GM19328 (cell line): ENCODE measurements around the gene IL20.

Experiments used
- ATAC-seq: cut with Tn5 transposase; IDR thresholded peaks from one replicate; pipeline ENCODE4 v1.9.1; 2021; ENCODE audit warnings: mild to moderate bottlenecking, moderate library complexity; ENCODE audit not compliant: unreplicated experiment

Gene IL20

DNA sequence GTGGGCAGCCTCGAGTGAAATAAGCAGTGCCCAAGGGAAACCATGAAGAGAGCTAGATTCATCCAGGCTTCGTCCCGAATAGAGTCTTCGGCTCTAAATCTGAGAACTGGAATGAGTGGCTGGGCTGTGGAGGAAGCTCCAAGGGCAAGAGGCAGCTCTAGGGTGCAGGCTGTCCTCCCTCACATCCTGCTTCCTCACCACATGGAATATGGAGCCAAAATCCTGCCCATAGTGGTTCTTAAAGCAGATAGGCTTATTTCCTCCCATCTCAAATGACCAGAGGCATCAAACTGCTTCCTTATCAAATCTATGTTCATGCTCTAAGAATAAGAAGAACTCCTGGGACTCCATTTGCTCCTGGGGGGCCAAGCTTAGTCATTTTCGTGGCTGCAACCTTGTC is 34.3 kb downstream of the IL20 start:
- no peak for ATAC-seq

DNA sequence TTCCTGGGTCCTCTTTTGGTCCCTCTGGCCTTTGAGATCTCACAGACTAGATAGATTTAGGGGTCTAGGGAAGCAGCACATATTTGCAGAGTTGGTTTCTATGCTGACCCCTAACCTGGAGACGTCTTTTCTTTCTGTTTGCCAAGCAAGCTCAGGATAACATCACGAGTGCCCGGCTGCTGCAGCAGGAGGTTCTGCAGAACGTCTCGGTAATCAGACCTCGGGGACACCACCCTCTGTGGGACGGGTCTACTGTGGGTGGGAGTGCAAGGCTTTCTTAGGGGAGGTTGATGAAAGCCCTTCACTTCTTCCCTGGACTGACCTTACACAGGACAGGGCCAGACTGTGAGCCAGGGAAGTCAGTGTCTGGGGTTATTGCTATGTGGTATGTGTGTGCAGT is 34.7 kb downstream of the IL20 start:
- no peak for ATAC-seq

DNA sequence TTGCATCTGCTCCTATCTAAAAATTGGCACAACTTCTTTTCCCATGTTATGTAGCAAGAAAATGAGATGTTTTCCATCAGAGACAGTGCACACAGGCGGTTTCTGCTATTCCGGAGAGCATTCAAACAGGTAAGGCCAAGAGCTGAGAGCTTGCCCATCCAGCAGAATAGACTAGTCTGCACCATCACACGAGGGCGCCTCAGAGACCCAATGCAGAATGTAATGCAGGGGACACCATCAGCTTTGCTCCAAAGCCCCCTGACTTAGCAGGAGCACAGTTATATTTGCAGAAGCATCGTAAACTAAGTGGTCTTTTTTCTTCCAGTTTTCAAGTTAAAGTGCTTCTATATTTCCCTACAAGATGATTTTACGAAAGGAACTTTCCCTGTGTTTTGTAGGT is 36.5 kb downstream of the IL20 start:
- ATAC-seq = no peak

- ATAC-seq = no peak
Measured at GRCh38 chr1:206902702-206903101, 37.3 kb downstream of the IL20 start.

GRCh38 chr1:206903687-206904086 is 38.3 kb downstream of the IL20 start:
- ATAC-seq = no peak

GRCh38 chr1:206904423-206905142 is 39.2 kb downstream of the IL20 start:
- ATAC-seq = no peak

GRCh38 chr1:206905295-206906164 is 40.1 kb downstream of the IL20 start:
- peak; percentile 62 for ATAC-seq

DNA sequence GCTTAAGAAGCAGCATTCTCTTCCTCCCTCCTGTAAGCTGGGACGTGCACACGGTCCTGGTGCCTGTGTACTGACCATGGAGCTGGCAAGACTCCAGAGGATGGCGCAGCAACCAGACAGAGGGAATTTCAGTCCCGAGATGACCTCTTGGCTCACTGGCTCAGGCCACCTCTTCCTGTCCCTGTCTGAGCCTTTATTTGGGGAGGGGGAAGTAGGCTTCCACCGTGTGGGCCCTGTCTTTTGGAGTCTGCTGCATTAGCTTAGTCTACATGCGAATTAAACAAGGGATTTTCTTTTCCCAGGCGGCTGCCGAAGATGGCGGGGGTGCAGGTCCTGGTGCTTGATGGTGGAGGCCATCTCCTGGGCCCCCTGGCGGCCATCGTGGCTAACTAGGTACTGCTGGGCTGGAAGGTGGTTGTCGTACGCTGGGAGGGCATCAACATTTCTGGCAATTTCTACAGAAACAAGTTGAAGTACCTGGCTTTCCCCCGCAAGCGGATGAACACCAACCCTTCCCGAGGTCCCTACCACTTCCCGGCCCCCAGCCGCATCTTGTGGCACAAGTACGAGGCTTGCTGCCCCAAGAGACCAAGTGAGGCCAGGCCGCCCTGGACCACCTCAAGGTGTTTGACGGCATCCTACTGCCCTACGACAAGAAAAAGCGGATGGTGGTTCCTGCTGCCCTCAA is 42.0 kb downstream of the IL20 start:
- no peak for ATAC-seq

GRCh38 chr1:206908038-206908437 is 42.6 kb downstream of the IL20 start:
- ATAC-seq = no peak

- no peak for ATAC-seq
Measured at GRCh38 chr1:206909161-206909882, 43.9 kb downstream of the IL20 start.

- no peak for ATAC-seq
Measured at GRCh38 chr1:206909883-206910318, 44.5 kb downstream of the IL20 start.

DNA sequence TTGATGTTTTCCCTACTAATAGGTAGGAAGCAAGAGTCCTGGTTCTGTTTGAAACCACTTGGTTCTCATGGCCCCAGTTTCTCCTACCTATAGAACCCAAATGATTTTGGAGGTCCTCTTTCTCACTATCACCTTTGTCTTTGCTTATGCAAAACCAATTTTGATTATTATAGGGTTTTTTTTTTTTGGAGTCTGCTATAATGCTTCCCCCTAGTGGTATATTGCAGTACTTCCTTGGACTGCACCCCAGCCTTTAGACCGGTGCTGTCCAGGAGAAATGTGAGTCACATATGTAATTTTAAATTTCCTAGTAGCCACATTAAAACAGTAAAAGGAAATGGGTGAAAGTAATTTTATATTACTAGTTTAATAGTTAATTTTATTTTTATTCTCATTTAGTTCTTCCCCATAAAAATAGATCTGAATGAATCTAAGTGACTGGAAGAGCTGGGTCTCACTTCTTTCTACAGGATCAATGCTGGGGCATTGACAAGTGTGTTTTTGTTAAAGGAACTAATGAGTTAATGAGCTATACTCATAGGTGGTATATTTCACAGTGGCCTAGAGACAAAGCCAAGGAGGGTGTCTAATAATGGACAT is 45.7 kb downstream of the IL20 start:
- no peak for ATAC-seq

GRCh38 chr1:206912445-206913095 is 47.1 kb downstream of the IL20 start:
- ATAC-seq = no peak

GRCh38 chr1:206913766-206914537 is 48.5 kb downstream of the IL20 start:
- ATAC-seq = no peak

DNA sequence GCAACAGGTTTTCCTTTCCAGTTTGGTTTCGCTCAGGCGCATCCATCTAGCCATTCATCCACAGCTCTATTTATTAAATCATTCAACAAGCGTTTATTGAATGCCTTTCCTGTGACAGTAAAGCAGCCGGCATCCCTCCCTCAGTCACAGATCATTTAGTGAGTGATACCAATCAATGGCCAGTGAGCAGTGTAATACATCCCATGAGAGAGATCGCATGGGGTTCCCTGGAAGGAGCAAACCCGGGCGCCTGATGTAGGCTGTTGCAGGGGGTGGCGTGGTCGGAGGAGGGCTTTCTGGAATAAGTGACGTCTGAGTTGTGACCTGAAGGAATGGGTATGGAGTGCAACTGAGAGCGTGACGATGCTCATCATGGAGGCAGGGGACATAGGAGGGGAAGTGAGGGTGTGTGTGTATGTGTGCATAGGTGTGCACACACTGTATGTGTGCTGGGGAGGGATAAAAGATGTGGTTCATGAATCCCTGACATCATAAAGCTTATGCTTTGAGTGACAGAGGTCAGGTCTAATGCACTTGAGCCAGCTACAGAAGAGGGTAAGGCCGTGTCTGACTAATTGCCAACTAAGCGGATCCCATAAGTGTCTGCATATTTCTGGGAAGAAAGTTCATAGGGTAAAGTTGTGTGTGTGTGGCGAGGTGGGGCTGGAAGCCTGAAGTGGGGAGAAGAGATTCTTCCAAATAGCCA is 49.8 kb downstream of the IL20 start:
- no peak for ATAC-seq

- ATAC-seq = no peak
Measured at GRCh38 chr1:206916000-206916709, 50.7 kb downstream of the IL20 start.

- no peak for ATAC-seq
Measured at GRCh38 chr1:206918076-206918475, 52.7 kb downstream of the IL20 start.
